ENCODE measurements around the gene GFRA1.

The GFRA1 gene

DNA sequence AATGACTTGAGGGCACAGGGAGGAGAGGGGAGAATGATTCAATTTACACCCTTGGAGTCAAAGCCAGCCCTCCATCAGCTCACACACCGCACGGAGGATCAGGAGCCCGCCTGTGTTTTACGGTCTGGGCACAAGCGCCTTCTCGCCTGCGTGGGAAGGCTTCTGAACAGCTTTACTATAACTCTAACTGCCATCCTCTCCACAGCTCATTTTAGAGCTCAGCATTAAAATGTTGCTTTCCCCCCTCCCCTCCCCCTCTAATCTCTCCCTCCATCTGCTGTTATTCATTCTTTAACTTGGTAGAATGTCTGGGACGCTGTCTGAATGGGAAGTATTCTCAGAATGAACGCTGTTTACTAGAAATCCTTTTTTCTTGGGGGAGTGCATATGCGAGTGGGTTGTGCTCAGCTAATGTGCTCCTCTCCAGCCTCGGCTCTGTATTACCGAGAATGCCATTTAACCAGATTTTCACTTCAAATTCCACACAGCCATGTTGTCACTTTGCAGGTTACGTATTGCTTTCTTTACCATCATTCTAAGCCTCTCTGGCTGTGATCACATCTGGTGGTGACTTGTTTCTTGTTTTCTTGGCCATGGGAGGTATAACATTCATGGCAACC, 140.1 kb downstream of the GFRA1 start:
- DNase-seq (ENCODE audit: low read depth, low spot score) = no peak

DNA sequence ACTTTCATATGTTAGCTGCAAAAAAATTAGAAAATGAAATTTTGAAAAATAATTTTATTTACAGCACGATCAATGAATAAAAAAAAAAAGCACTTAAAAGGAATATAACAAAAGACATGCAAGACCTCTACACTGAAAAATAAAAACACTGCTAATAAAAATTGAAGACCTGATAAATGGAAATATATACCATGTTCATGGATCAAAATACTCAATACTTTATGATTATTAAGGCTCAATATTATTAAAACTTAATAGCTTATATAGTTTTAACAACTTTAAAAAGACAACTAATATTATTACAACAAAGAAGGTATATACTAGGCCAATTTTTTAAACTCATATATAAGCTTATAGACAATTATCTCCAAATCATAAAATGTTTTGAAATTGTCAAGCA, 143.0 kb downstream of the GFRA1 start:
- DNase-seq (ENCODE audit: low read depth, low spot score) = no peak

DNA sequence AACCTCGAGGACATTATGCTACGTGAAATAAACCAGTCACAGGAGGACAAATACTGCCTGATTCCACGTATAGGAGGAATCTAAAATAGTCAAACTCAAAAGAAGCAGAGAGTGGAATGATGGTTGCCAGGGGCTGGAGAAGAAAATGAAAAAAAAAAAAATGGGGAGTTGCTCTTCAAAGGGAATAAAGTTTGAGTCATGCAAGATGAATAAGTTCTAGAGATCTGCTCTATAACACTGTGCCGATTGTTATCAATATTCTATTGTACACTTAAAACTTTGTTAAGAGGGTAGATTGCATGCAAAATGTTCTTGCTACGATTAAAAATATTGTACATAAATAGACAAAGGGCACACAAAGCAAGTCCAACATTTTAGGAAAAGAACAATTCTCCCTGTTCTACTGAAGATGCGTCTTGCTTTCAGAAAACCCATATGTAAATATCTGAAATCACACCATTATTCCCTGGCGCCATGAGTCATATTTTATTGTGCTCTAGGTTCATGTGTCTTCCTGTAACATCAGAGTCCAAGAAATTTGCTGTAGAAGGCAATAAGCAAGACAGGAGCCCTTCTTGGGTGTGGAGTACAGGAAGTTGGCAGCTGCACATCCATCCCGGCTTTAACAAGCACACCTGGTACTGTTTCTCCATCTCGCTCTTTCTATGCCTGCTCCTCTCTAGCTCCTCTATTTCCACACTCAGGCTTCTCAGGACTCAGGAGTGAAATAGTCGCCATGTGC, 145.9 kb downstream of the GFRA1 start:
- DNase-seq (ENCODE audit: low read depth, low spot score) = no peak

DNA sequence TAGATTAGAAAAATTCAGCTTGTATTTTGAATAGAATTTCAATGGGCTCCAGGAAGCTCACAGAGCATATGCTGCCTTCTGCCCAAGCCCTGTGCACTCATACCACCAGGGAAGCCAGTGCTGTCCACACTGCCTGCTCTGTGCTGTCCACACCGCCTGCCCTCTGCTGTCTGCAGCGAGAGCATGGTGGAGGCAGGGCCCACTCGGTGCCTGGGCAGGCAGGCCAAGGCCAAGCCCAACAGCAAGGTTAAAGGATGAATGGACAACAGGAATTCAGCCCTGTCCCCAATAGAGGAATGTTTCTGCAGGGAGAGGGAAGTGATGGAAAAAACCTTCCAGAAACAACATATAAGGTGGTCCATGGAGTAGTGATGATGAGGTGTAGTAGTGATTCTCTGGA, 146.8 kb downstream of the GFRA1 start:
- no peak for DNase-seq (ENCODE audit: low read depth, low spot score)

DNA sequence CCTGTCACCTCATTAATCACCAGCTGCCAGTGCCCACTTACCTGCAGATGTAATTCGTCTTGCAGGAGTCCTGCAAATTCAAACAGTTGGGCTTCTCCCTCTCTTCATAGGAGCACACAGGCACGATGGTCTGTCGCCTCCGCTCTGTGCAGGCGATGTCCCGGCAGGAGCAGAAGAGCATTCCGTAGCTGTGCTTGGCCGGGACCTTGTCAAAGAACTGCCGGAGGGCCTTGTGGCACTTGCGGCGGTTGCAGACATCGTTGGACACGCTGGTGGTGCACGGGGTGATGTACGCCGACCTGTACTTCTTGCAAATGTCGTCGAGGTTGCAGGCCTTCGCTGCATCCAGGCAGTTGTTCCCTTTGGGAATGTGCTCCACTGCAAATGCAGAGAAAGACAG, 147.8 kb downstream of the GFRA1 start:
- no peak for DNase-seq (ENCODE audit: low read depth, low spot score)

DNA sequence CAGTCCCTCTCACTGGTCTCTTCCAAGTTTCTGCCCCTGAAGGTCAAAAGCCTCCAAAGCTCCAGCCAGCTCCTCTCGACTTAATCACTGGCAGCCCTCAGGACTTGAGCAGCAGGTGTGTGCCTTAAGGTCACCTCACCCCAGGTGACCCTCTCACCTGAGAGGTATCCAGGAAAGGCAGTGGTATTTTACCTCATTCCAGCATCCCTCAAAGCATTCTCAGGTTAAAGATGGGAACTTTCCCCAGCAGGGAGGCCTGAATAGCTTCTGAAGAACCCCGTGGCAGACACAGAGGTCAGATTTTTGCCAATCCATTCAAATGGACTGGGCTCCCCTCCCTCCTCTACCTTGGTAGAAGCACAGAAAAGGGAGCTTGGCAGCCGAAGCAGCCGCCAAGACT, 148.2 kb downstream of the GFRA1 start:
- DNase-seq (ENCODE audit: low read depth, low spot score) = no peak

DNA sequence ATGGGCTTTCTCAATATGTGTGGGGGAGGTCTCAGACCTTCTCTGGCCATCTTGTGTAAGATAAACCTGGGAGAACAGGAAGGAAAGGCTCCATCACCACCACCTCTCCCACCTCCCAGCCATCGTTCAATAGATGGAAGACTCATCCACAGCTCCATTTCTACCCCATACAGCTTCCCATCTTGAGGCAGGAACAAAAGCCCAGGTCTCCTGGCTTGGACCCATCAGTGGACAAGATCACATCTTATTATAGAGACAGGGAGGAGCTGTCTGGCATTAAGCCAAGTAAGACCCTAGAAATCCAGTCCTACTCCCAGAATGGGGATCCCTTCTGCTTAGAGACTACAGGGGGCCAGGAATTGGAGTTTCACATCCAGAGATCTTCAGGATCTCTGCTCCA, 150.3 kb downstream of the GFRA1 start:
- DNase-seq (ENCODE audit: low read depth, low spot score) = no peak

DNA sequence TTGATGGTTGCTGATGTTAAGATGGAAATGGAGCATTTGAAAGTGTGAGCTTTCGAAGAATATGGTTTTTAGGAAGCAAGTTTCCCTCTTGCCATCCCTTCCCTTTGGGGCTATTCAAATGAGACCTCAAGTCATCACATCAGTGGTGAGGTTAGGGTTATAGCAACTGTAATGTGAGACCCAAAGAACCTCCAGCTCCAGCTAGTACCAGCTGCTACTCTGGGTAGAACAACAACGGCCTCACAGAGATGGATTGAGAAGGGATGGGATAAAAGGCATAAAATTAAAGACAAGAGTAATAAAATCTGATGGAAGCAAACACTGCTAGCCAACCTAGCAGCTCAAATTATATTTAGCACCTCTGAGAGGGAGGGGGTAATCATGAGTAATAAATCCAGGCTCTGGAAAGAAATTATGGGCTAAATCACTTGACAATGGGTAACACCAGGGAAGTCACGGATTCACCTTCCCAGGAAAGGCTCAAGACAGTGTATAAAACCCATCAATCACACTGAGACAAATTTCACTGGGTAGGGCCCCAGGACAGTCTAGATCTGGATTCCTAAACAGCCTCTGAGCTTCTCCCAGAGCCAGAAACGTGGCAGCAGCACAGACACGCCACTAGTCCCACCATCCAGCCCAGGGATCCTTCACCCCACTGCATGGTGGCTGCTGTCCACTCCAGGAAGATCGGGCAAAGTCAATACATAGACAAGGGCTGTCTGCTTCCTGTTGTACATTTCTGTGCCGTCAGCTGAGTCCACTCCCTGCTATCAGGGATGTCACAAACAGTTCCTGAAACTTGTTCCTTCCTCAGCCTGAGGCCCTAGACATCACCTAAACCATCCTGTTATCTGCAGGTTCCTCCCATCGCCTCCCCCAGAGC, 151.1 kb downstream of the GFRA1 start:
- no peak for DNase-seq (ENCODE audit: low read depth, low spot score)

DNA sequence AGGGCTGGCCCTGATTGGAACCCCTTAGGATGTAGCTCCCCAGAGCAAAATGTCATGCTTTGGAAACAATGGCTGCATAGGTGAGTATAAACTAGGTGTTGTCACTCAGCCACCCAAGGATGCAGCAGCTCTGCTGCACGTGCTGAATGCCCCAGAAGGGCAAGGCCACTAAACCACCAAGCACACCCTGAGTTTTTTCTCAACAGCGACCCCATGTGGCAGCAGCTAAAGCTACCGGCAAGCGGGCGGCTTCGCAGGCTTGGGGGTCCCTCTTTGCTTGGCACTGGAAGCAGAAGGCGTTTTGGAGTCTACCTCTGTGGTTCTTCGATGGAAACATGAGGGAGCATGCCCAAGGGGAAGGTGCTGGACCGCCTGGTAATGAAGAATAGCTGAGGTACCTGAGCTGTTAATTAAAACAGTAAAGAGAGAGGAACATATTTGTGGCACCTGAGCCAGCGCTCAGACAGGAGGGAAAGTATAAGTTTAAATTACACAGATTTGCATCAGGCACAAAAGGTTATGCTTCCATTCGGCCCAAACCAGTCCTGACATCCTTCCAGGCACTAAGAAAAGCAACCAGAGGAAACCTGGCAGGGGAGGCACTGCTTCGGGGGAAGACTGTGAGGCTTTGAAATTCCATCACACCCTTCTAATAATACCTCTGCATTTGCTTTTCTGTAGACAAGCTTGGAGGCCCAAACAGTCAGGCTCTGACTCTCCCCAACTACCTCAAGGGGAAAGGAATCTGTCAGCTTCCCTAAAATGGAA, 152.1 kb downstream of the GFRA1 start:
- no peak for DNase-seq (ENCODE audit: low read depth, low spot score)

DNA sequence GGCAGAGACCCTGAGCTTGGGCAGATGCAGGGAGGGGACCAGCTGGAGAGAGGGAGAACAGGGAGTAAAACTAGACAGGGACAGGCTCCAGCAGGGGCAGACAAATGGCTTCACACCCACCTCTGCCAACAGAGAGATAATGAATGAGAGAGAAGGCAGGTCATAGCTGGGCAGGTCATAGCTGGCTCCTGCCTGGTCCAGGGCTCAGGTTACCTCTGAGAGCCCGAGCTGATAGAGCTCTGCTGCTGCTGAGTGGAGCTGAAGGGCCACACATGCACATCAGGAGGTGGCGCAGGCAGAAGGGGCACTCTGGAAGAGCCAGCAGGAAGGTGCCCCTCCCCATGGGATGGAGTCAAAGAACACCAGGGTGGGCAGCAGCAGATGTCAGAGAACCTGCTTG, 154.2 kb downstream of the GFRA1 start:
- no peak for DNase-seq (ENCODE audit: low read depth, low spot score)

DNA sequence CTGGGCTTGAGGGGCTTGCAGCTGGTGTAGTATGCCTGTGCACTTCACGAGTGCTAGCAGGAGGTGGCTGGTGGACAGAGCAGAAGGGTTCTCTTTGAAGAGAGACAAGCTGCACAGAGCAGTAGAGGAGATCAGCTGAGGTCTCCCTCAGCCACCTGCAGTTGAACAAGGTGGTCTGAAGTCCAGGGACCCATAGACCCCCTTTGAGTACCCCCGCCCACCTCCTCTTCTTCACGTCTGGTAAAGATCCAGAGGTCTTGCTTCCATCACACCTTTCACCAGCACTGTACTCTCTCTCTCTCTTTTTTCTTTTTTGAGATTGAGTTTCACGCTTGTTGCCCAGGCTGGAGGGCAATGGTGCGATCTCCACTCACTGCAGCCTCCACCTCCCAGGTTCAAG, 157.2 kb downstream of the GFRA1 start:
- DNase-seq (ENCODE audit: low read depth, low spot score) = no peak

DNA sequence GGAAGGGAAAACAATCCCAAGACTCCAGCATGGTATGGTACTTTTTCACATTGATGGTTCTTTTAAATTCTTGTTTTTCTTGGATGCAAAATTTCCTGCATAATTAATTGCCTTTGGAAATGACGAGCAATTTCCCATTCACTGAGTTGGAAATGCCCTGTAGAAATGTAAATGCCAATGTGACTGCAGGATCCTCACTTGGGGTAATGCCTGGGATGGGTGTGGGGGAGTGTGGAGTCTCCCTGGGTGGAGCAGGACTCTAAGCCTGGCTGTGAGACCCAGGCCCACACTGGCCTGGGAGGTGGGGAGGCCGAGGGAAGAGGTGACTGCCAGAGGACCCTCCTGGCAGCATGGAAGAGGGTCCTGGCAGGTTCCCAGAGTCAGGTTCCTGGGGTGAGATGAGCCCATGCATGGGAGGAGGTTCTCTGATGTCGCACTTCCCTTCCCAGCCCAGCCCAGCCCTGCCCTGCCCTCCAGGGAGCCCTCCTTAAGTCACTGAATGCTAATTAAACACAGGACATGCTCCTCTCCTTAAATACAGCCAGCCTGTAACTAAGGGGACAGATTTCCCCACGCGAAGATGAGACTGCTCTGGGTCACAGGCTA, 157.9 kb downstream of the GFRA1 start:
- DNase-seq (ENCODE audit: low read depth, low spot score) = no peak

DNA sequence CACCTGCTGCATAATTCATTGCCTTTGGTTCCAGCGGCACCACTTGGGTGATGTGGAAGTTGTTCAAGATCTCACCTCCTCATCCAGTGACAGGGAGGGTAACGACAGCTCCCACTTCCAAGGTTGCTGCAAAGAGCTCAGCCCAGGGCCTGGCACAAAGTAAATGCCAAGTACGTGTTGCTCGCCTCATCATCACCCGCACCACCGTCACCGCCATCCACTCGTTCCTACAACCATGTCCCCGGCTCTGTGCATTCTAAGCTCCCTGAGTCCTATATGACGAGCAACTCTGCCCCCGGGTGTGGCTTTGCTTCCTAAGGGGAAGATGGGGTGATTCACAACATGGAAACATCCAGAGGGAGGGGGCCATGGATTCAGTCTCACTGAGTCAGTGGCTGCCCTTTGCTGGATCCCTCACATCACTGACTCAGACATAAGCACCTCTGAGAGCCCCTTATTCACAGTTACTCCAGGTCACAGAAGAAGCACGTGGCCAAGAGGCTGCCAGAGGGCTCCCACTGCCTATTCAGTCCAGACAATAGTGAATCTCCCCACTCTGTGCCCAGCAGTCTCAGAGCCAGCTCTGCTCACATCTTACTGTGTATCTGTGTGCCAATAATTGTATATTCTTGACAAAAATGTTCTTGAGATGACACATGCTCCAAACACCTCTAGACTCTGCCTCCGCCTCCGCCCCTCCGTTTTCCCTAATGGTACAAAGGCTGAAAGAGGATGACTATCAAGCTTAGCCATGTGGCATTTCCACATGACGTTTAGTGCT, 159.1 kb downstream of the GFRA1 start:
- DNase-seq (ENCODE audit: low read depth, low spot score) = no peak

DNA sequence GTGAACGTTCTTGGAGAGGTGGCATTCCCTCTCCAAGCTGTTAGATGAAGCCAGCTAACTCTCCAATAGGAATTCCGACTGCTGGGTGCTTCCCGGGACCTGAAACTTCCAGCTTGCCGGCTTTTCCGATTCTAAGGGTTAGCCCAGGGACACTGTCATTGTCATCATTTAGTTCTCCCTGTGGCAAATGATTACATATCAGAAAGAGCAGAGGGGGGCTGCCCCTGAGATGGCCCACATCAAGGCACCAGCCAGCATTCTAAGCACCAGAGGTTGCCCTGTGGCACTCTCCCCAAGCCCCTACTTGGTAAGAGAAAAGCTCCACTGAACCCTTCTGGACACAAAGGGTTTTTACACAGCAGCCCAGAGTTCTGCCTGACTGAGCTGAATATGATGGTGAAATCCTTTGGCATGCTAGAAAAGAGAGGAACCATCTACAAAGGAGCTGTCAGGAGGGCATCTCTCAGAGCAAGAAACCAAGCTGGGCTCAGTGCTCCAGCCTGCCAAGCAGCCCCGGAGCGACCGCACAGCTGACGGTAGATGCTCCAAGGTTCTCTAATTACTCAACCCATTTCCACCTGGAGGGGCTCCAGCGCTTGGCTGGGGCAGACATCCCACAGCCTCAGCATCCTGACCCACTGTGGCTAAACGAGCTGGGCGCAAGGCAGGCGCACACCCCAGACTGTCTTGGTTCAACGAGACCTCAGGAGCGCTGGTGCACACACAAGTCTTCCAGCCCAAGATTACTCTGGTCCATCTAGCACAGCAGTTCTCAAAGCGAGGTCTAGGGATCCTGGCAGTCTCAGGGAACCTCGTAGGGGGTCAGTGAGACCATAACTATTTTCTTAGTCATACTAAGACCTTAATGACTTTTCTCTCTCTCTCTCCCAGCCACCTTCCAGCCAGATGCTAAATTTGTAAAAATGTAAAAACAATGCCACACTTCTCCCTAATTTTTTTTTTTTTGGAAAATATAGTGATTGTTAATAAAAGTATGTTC, 160.5 kb downstream of the GFRA1 start:
- no peak for DNase-seq (ENCODE audit: low read depth, low spot score)

DNA sequence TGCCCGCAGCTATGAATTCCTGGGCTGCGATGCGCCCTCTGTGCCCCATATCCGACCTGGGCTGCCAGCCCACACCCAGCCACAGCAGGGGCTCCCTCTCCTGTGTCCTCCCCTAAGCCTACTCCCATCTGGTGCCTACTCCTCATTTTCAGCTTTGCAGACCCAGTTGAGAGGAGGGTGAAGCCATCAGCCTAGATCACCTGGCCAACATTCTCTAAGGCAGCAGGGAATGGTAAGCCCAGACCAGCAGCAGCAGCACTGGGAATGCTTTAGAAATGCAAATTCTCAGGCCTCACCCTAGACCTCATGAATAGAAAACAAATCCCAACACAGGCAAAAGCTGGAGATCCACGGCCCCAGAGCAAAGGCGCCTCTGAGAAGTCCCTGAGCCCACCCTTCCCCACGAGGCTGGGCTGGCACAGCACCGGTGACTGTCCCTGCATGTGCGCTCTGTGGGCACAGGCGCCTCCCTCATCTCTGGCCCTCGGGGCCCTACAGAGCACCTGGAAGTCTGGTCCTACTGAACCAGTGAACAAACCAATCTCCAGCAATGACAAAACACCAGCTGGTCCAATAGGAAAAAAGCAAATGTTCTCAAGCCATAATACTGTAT, 161.4 kb downstream of the GFRA1 start:
- DNase-seq (ENCODE audit: low read depth, low spot score) = no peak

DNA sequence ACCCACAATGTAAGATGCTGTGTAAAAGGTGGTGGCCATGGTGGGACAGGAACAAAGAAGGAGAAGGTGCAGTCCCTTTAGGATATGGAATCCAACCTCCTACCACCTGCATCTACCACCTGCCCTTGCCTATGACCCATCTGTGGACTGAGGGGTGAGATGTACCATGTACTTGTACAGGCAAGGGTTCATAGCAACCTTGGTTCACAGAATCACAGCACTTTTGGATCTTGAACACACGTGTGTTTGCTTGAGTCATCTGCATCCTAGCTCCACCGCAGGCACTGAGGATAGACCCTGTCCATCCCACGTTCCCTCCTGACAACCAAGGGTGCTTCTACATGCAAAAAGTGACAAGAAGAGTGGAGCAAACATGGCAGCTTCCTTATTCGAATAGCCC, 162.3 kb downstream of the GFRA1 start:
- no peak for DNase-seq (ENCODE audit: low read depth, low spot score)

DNA sequence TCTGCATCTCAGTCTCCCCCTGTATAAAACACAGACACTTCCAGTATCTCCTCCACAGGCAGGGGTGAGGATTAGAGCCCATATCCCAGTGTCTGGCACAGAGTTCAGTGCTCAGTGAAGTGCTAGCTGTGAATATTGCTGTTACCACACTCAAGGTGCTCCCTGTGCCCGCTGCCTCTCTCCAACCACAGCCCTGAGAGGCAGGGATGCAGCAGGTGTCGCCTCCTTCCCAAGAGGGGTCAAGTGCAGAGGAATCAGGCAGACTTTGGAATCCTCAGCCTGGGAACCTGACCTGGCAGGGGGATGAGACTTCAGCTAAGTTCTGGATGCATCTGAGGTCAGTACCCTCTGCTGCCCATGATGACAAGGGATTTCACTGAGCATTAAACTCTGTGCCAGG, 163.1 kb downstream of the GFRA1 start:
- DNase-seq (ENCODE audit: low read depth, low spot score) = no peak

DNA sequence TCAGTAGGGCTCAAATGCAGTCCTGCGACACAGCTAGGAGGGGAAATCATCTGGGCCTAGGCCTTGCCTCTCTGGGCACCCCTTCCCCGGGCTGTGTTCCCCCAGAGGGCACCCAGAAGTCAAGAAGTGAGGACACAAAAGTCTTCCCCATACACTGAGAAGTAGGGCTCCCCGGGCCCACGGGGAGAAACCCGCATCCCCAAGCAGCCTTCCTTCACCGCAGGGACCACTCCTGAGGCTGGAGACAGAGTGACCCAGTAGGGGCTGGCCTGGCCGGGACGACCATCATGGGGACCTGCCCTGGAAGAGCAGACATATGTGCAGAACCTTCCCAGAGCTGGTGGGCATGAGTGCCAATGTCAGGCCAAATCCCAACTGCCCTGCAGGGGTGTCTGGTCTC, 163.5 kb downstream of the GFRA1 start:
- DNase-seq (ENCODE audit: low read depth, low spot score) = no peak

DNA sequence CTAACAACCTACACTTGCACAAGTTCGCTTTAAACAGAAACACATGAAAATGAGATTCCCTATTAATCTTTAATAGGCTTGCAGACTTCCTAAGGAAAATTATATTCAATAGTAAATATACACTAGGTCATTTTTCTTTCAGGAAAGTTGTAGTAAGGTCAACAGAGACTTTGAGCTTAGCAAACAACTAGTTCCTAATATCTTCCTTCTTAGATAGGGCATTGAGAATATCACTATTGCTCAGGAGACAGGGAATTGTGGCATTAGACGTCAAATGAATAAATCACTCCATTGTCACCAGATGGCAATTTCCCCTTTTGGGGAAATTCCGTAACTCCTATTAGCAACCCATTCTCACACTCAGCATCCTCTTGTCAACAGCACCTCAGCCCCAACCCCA, 164.9 kb downstream of the GFRA1 start:
- DNase-seq (ENCODE audit: low read depth, low spot score) = no peak
